Loucy (cell line): ENCODE measurements around the gene ADORA2A.

Experiments used
- H2AFZ ChIP-seq: fragments of 200-600 bp; sonication (generic); 2 replicates; pipeline ENCODE4 v1.6.0; 2016; ENCODE audit warnings: antibody characterized with exemption, mild to moderate bottlenecking, low read length, moderate library complexity
- H3F3A ChIP-seq: fragments of 200-600 bp; 2 replicates; pipeline ENCODE4 v1.6.0; 2016; ENCODE audit warnings: antibody characterized with exemption, low read depth, mild to moderate bottlenecking
- H3K27me3 ChIP-seq: fragments of 200-600 bp; sonication (generic); 2 replicates; pipeline ENCODE4 v1.6.1; 2014; ENCODE audit warnings: low read length, mild to moderate bottlenecking; ENCODE audit not compliant: insufficient read depth, poor library complexity, severe bottlenecking
- H3K36me3 ChIP-seq: fragments of 200-600 bp; sonication (generic); 2 replicates; pipeline ENCODE4 v1.6.1; 2016; ENCODE audit warnings: low read length; ENCODE audit not compliant: insufficient read depth
- H3K4me1 ChIP-seq: fragments of 200-600 bp; sonication (generic); 2 replicates; pipeline ENCODE4 v1.5.1; 2014; ENCODE audit warnings: low read length, mild to moderate bottlenecking; ENCODE audit not compliant: insufficient read depth, poor library complexity, severe bottlenecking
- H3K4me2 ChIP-seq: fragments of 200-600 bp; sonication (generic); 2 replicates; pipeline ENCODE4 v1.6.0; 2014; ENCODE audit warnings: antibody characterized with exemption, low read length, low read depth, mild to moderate bottlenecking; ENCODE audit not compliant: poor library complexity, severe bottlenecking
- H3K4me3 ChIP-seq: fragments of 200-600 bp; sonication (generic); 2 replicates; pipeline ENCODE4 v1.5.1; 2014; ENCODE audit warnings: low read length, mild to moderate bottlenecking, mixed read lengths; ENCODE audit not compliant: poor library complexity, severe bottlenecking
- H3K79me2 ChIP-seq: fragments of 200-600 bp; sonication (generic); 2 replicates; pipeline ENCODE4 v1.6.1; 2014; ENCODE audit warnings: low read length; ENCODE audit not compliant: insufficient read depth
- H3K9ac ChIP-seq: fragments of 200-600 bp; sonication (generic); 2 replicates; pipeline ENCODE4 v1.6.0; 2014; ENCODE audit warnings: mild to moderate bottlenecking, low read depth, low read length, moderate library complexity; ENCODE audit not compliant: poor library complexity, severe bottlenecking
- H3K9me2 ChIP-seq: fragments of 200-600 bp; sonication (generic); replicated peaks from 2 replicates; pipeline ENCODE4 v1.6.1; 2016; ENCODE audit warnings: low read depth, low read length, mixed read lengths
- H3K9me3 ChIP-seq: fragments of 200-600 bp; sonication (generic); 2 replicates; pipeline ENCODE4 v1.6.1; 2014; ENCODE audit warnings: mild to moderate bottlenecking, antibody characterized with exemption, low read length, low read depth; ENCODE audit not compliant: insufficient read depth
- H4K20me1 ChIP-seq: fragments of 200-600 bp; sonication (generic); 2 replicates; pipeline ENCODE4 v1.6.0; 2014; ENCODE audit warnings: antibody characterized with exemption, low read length, mild to moderate bottlenecking; ENCODE audit not compliant: insufficient read depth, poor library complexity, severe bottlenecking
- CTCF ChIP-seq: fragments of 200-600 bp; sonication (generic); conservative IDR thresholded peaks from 2 replicates; pipeline ENCODE4 v1.5.1; 2014; ENCODE audit warnings: mild to moderate bottlenecking, antibody characterized with exemption, low read length
- EZH2phosphoT487 ChIP-seq: fragments of 200-600 bp; IDR thresholded peaks from 2 replicates; pipeline ENCODE4 v1.6.1; 2018; ENCODE audit warnings: antibody characterized with exemption, mild to moderate bottlenecking, moderate library complexity, borderline replicate concordance

Gene ADORA2A

GRCh38 chr22:24416611-24417010, 10.8 kb upstream of the ADORA2A start:
- Histone ChIP-seq H3K36me3 (peaks cover 57% of the 10 kb centered on the region; the same call in 1 of the 2 replicates), H3K79me2 (no peaks in the 10 kb centered on the region), H4K20me1 (no peaks in the 10 kb centered on the region), H3K27me3 (no peaks in the 10 kb centered on the region), H3K9ac (no peak overlapping the region), H3K9me3 (no peaks in the 10 kb centered on the region), H3F3A (no peaks in the 10 kb centered on the region), H2AFZ (no peak overlapping the region), H3K4me2 (no peak overlapping the region), H3K4me1 (no peaks in the 10 kb centered on the region), H3K9me2 (no peaks in the 10 kb centered on the region), H3K4me3 (no peak overlapping the region)
- TF ChIP-seq EZH2phosphoT487 (no peak), CTCF (no peak)

- Histone ChIP-seq H3K4me3 (no peak overlapping the region), H3K36me3 (peaks cover 51% of the 10 kb centered on the region; the same call in 1 of the 2 replicates), H3K79me2 (no peaks in the 10 kb centered on the region), H3K9me3 (no peaks in the 10 kb centered on the region), H3K9ac (no peak overlapping the region), H3K4me1 (no peaks in the 10 kb centered on the region), H3K4me2 (no peak overlapping the region), H3K9me2 (no peaks in the 10 kb centered on the region), H3F3A (no peaks in the 10 kb centered on the region), H4K20me1 (no peaks in the 10 kb centered on the region), H2AFZ (no peak overlapping the region), H3K27me3 (no peaks in the 10 kb centered on the region)
- TF ChIP-seq EZH2phosphoT487 (no peak), CTCF (no peak)
Measured at GRCh38 chr22:24417200-24417599, 10.2 kb upstream of the ADORA2A start.

GRCh38 chr22:24417901-24418641, 9.3 kb upstream of the ADORA2A start:
- Histone ChIP-seq H3K27me3 (no peaks in the 10 kb centered on the region), H3K4me2 (no peak overlapping the region), H3K9me2 (no peaks in the 10 kb centered on the region), H4K20me1 (no peaks in the 10 kb centered on the region), H3K9ac (no peak overlapping the region), H3K79me2 (no peaks in the 10 kb centered on the region), H3K36me3 (peaks cover 42% of the 10 kb centered on the region; the same call in 1 of the 2 replicates), H3K9me3 (no peaks in the 10 kb centered on the region), H3K4me1 (no peaks in the 10 kb centered on the region), H3F3A (no peaks in the 10 kb centered on the region), H2AFZ (no peak overlapping the region), H3K4me3 (no peak overlapping the region)
- TF ChIP-seq EZH2phosphoT487 (no peak), CTCF (no peak)
